ENCODE measurements around the gene SERF2.
"Not testable (repeated sequence)": the region's sequence is repeated elsewhere in the genome, so short reads cannot be mapped to it uniquely, and the experiment has no call there.

SERF2 gene

GRCh38 chr15:43791993-43792760, at the start of gene SERF2:
SERF2 (plus strand) TSS chr15:43792320; CDS start chr15:43792377, 57 bp downstream.
- Mint-ChIP-seq H3K27ac (peak within 1 kb of the TSS; percentile 94), H3K36me3 (peaks cover 12% of the 10 kb centered on the region), H3K4me3 (peak within 1 kb of the TSS; percentile 93), H3K9me3 (ENCODE audit: low read depth) (no peaks in the 10 kb centered on the region), H3K4me1 (ENCODE audit: low read depth) (peaks cover 38% of the 10 kb centered on the region), H3K27me3 (no peaks in the 10 kb centered on the region)

DNA sequence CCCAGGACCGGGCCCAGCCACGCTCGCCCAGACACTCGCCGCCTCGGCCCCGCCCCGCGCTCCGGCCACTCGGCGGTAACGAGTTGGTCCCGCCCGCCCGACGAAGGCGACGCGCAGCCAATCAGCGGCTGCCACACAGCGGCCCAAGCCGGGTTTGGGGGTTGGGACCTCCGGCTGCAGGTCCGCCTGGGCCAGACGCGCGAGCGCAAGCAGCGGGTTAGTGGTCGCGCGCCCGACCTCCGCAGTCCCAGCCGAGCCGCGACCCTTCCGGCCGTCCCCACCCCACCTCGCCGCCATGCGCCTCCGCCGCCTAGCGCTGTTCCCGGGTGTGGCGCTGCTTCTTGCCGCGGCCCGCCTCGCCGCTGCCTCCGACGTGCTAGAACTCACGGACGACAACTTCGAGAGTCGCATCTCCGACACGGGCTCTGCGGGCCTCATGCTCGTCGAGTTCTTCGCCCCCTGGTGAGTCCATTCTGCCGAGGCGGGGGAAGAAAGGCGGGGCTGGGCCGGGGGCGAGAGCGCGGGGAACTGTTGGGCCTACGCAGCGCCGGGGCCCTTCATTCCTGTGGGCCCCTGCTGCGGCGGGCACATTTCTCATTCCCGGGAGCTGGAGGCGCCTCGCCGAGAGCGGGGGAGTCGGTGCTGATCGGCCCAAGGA, 45.7 kb upstream of the SERF2 start, which contains the start of gene PDIA3:
Gene PDIA3 (plus strand): TSS at position 194 of the 658 bp plus-strand sequence. CDS start 102 bp downstream, at position 296.
- H3K36me3 Mint-ChIP-seq; H3K27me3 Mint-ChIP-seq; H3K9me3 Mint-ChIP-seq (ENCODE audit: low read depth): not testable (repeated sequence)
- H3K27ac Mint-ChIP-seq, result peak within 1 kb of the TSS; percentile 98
- peak within 1 kb of the TSS; percentile 99 for H3K4me3 Mint-ChIP-seq
- peaks cover 22% of the 10 kb centered on the region for H3K4me1 Mint-ChIP-seq (ENCODE audit: low read depth)

DNA sequence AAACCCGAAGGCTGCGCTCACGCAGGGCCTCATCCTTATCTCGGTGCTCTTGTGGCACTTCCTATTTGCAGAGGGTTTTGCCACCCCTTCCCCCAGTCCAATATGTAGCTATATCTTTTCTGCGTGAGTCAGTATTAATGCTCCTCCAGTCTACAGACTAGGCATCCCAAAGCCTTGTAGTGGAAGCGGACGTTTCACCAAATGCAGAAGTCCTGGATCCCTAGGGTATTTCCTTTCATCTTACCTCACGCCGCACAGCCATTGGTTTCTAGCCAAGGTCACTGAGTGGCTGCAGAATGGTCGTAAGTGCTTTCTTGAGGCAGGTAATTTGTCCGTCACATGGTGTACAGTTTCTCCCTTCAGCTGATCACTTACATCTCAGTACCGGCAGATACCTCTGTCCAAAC, 45.2 kb upstream of the SERF2 start:
- H3K9me3 Mint-ChIP-seq (ENCODE audit: low read depth); H3K27me3 Mint-ChIP-seq; H3K36me3 Mint-ChIP-seq: not testable (repeated sequence)
- H3K4me3 Mint-ChIP-seq, result peak overlapping the region; percentile 99
- peaks cover 28% of the 10 kb centered on the region for H3K4me1 Mint-ChIP-seq (ENCODE audit: low read depth)
- peak overlapping the region; percentile 98 for H3K27ac Mint-ChIP-seq

- Mint-ChIP-seq H3K27me3 (no peaks in the 10 kb centered on the region), H3K9me3 (ENCODE audit: low read depth) (no peaks in the 10 kb centered on the region), H3K4me3 (peak overlapping the region; percentile 99), H3K36me3 (peaks cover 11% of the 10 kb centered on the region), H3K4me1 (ENCODE audit: low read depth) (peaks cover 41% of the 10 kb centered on the region), H3K27ac (peak overlapping the region; percentile 79)
Measured at GRCh38 chr15:43748376-43748775, 43.7 kb upstream of the SERF2 start.

- peaks cover 11% of the 10 kb centered on the region for H3K36me3 Mint-ChIP-seq
- H3K4me3 Mint-ChIP-seq, result peak overlapping the region; percentile 99
- peak overlapping the region; percentile 84 for H3K27ac Mint-ChIP-seq
- H3K27me3 Mint-ChIP-seq, result no peaks in the 10 kb centered on the region
- peaks cover 48% of the 10 kb centered on the region for H3K4me1 Mint-ChIP-seq (ENCODE audit: low read depth)
- H3K9me3 Mint-ChIP-seq (ENCODE audit: low read depth), result no peaks in the 10 kb centered on the region
Measured at GRCh38 chr15:43749690-43750345, 42.3 kb upstream of the SERF2 start.

DNA sequence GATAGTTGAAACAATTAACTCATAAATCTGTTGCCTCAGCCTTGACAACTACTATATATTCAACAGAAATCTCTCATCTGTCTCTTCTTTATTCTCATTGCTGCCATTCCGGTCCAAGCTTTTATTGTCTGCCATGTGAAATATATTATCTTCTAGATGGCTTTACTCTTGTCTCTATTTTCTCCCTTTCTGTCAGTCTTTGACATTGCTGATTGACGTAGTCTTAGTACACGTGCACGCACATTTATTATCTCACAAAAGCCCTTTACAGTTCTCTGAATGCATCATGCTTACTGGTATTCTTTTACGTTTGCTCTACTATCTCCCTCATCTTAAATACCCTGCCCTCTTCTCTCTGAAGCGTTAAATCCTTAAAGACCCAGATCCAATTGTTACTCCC, 40.2 kb upstream of the SERF2 start:
- H3K4me1 Mint-ChIP-seq (ENCODE audit: low read depth), result peaks cover 52% of the 10 kb centered on the region
- H3K4me3 Mint-ChIP-seq, result peak overlapping the region; percentile 99
- H3K27me3 Mint-ChIP-seq, result no peaks in the 10 kb centered on the region
- H3K36me3 Mint-ChIP-seq, result peaks cover 11% of the 10 kb centered on the region
- no peaks in the 10 kb centered on the region for H3K9me3 Mint-ChIP-seq (ENCODE audit: low read depth)
- H3K27ac Mint-ChIP-seq, result peak overlapping the region; percentile 81

- Mint-ChIP-seq H3K9me3 (ENCODE audit: low read depth) (no peaks in the 10 kb centered on the region), H3K27me3 (no peaks in the 10 kb centered on the region), H3K4me1 (ENCODE audit: low read depth) (peaks cover 2% of the 10 kb centered on the region), H3K36me3 (peaks cover 7% of the 10 kb centered on the region), H3K4me3 (no peak overlapping the region), H3K27ac (peak overlapping the region; percentile 28)
Measured at GRCh38 chr15:43762824-43763223, 29.3 kb upstream of the SERF2 start.

- Mint-ChIP-seq H3K9me3 (ENCODE audit: low read depth) (no peaks in the 10 kb centered on the region), H3K27me3 (no peaks in the 10 kb centered on the region), H3K4me3 (no peak overlapping the region), H3K4me1 (ENCODE audit: low read depth) (peaks cover 2% of the 10 kb centered on the region), H3K36me3 (peaks cover 7% of the 10 kb centered on the region), H3K27ac (peak overlapping the region; percentile 18)
Measured at GRCh38 chr15:43763819-43764446, 28.2 kb upstream of the SERF2 start.

- Mint-ChIP-seq H3K36me3 (peaks cover 6% of the 10 kb centered on the region), H3K9me3 (ENCODE audit: low read depth) (no peaks in the 10 kb centered on the region), H3K4me3 (no peak overlapping the region), H3K4me1 (ENCODE audit: low read depth) (peaks cover 3% of the 10 kb centered on the region), H3K27ac (peak overlapping the region; percentile 37), H3K27me3 (no peaks in the 10 kb centered on the region)
Measured at GRCh38 chr15:43769584-43770228, 22.4 kb upstream of the SERF2 start.

- peaks cover 2% of the 10 kb centered on the region for H3K36me3 Mint-ChIP-seq
- peaks cover 4% of the 10 kb centered on the region for H3K4me1 Mint-ChIP-seq (ENCODE audit: low read depth)
Measured at GRCh38 chr15:43771816-43772215, 20.3 kb upstream of the SERF2 start.

DNA sequence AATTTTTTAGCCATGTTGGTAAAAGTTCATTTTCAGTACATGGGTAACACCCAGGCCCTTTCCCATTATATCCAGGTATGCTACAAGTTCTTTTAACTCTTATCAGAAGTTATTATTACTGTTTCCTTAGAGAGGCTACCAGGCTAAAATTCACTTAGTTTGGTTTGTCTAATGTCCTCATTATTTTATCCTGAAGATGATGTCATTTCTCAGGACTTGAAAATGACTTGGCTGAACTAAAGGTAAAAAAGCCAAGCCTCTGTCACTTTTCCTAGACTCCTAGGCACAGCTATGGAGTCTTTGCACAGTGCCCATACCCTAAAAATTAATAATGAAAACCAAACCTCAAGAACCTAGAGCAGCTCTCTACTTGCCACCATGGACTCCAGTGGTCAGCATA, 19.5 kb upstream of the SERF2 start:
- H3K9me3 Mint-ChIP-seq (ENCODE audit: low read depth), result no peaks in the 10 kb centered on the region
- peaks cover 2% of the 10 kb centered on the region for H3K36me3 Mint-ChIP-seq
- H3K27ac Mint-ChIP-seq, result peak overlapping the region; percentile 50
- no peak overlapping the region for H3K4me3 Mint-ChIP-seq
- peaks cover 11% of the 10 kb centered on the region for H3K4me1 Mint-ChIP-seq (ENCODE audit: low read depth)
- H3K27me3 Mint-ChIP-seq, result no peaks in the 10 kb centered on the region

More at GRCh38 chr15:43771816-43772215, 20.3 kb upstream of the SERF2 start:
- Mint-ChIP-seq H3K4me3 (no peak overlapping the region), H3K27me3 (no peaks in the 10 kb centered on the region), H3K27ac (peak overlapping the region; percentile 34), H3K9me3 (ENCODE audit: low read depth) (no peaks in the 10 kb centered on the region)

- H3K9me3 Mint-ChIP-seq (ENCODE audit: low read depth), result no peaks in the 10 kb centered on the region
- H3K4me3 Mint-ChIP-seq, result no peak overlapping the region
- no peaks in the 10 kb centered on the region for H3K27me3 Mint-ChIP-seq
- peaks cover 2% of the 10 kb centered on the region for H3K36me3 Mint-ChIP-seq
- H3K27ac Mint-ChIP-seq, result peak overlapping the region; percentile 68
- H3K4me1 Mint-ChIP-seq (ENCODE audit: low read depth), result peaks cover 18% of the 10 kb centered on the region
Measured at GRCh38 chr15:43774062-43774461, 18.1 kb upstream of the SERF2 start.

GRCh38 chr15:43775411-43775965, 16.6 kb upstream of the SERF2 start:
- Mint-ChIP-seq H3K4me1 (ENCODE audit: low read depth) (peaks cover 20% of the 10 kb centered on the region), H3K9me3 (ENCODE audit: low read depth) (no peaks in the 10 kb centered on the region), H3K27ac (peak overlapping the region; percentile 79), H3K36me3 (peaks cover 2% of the 10 kb centered on the region), H3K27me3 (no peaks in the 10 kb centered on the region), H3K4me3 (peak overlapping the region; percentile 15)

DNA sequence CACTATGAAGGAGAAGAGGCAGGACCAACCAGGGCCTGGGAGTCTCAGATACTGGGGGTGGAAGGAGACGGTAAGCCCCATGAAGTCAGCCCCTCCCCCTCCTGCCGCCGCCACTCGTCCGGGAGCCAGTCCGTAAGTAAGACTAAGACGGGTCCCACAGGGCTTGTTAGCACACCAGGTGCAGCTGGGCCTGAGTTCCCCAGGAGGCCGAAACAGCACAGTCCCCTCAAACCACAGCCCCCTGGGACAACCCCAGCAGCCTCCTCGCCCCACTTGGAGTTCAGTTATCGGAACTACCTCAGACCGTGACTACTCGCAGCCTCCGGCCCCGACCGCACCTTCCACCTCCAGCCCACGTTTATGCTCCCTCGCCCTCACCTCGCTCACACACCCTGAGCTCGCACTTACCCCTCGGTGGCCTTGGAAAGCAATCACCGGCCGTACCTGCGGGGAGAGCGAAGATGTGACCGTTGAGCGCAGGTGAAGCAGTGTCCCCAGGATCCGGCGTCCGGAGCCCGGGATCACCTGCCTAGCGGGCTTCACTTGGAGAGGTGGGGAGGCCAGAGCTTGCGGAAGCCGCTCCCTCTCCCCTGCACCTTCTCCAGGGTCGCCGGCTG, 15.9 kb upstream of the SERF2 start:
- Mint-ChIP-seq H3K27ac (no peak overlapping the region), H3K27me3 (no peaks in the 10 kb centered on the region), H3K36me3 (peaks cover 4% of the 10 kb centered on the region), H3K9me3 (ENCODE audit: low read depth) (no peaks in the 10 kb centered on the region), H3K4me3 (peak overlapping the region; percentile 40), H3K4me1 (ENCODE audit: low read depth) (peaks cover 20% of the 10 kb centered on the region)

Measured in activated naive CD8-positive, alpha-beta T cell (primary cell).